ENCODE data around the gene MOV10L1.

DNA sequence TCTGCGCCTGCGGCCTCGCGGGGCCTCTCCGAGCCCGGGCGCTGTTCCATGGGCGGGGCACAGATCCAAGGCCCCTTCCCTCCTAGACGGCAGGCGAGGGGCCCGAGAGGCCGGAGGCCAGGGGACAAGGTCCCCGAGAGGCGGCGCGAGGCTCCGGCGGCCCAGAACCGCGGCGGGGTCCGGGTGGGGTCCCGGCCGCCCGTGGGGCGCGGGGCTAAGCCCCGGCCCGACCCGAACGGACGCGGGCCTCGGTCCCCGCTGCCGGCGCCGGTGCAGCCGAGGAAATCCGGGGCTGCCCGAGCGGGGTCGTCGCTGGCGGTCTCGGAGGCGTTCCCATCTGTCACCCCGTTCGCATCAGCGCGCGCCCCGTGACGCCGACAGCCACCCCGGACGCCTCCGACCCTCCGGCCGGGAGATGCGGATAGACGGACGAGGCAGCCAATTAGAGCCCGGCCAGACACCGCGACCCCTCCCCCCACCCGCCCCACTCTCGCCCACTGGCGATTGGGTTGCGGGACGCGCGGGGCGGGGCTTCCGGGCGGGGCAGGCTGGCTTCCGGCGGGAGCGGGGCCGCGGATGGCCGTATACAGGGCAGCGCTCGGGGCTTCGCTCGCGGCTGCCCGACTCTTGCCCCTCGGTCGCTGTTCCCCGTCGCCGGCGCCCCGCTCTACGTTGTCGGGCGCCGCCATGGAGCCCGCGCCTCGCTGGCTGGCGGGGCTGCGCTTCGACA, 110.8 kb downstream of the MOV10L1 start, which contains the start of gene SELENOO:
- no peak for TF ChIP-seq EZH2 (IDR thresholded peaks at IDR 0.05; ENCODE audit: low read length, unreplicated experiment)
- TF ChIP-seq, protein P1, sequence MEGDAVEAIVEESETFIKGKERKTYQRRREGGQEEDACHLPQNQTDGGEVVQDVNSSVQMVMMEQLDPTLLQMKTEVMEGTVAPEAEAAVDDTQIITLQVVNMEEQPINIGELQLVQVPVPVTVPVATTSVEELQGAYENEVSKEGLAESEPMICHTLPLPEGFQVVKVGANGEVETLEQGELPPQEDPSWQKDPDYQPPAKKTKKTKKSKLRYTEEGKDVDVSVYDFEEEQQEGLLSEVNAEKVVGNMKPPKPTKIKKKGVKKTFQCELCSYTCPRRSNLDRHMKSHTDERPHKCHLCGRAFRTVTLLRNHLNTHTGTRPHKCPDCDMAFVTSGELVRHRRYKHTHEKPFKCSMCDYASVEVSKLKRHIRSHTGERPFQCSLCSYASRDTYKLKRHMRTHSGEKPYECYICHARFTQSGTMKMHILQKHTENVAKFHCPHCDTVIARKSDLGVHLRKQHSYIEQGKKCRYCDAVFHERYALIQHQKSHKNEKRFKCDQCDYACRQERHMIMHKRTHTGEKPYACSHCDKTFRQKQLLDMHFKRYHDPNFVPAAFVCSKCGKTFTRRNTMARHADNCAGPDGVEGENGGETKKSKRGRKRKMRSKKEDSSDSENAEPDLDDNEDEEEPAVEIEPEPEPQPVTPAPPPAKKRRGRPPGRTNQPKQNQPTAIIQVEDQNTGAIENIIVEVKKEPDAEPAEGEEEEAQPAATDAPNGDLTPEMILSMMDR (conservative IDR thresholded peaks at IDR 0.05; ENCODE audit: low read depth, low read length): no peak
- TF ChIP-seq EZH2phosphoT487 (IDR thresholded peaks at IDR 0.05; ENCODE audit: borderline replicate concordance, low read length): no peak
